Ovary (tissue), 3 donors: ENCODE measurements around the gene PALLD.

Experiments used
- POLR2A ChIP-seq: fragments of 450-650 bp; IDR thresholded peaks from one replicate; pipeline ENCODE4 v1.6.1; 2017; ENCODE audit warnings: antibody characterized with exemption, mild to moderate bottlenecking, moderate library complexity
- TF ChIP-seq, protein P1 (sequence below), 3 donors: fragments of 450-650 bp in 2 of 3; fragments of 200-600 bp in 1 of 3; IDR thresholded peaks; one replicate each; pipeline versions ENCODE4 v1.5.1 to v1.8.0; 2016 to 2022; ENCODE audit warnings: antibody characterized with exemption in 3 of 3, mild to moderate bottlenecking in 1 of 3
- donor health status: DM: no; HTN: no; CAD: no.

DNA sequence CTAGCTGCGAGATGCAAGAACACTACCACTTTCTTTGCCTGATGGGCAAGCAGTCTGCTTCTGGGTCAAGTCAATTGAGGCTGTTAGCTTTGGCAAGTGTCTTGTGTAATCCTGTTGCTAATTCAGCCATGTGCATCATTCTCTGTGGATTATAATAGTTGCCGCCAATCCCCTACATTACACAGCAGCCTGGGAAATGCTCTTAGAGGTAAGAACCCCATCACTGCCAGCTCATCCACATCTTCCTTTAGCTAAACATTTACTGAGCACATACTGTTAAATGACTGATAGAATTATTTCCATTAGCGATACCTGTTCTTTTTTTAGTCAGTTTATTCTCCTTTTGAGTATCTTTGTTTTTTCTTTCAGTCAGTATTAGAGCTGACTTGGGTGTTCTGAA, 397.0 kb downstream of the PALLD start:
- TF ChIP-seq, protein P1, sequence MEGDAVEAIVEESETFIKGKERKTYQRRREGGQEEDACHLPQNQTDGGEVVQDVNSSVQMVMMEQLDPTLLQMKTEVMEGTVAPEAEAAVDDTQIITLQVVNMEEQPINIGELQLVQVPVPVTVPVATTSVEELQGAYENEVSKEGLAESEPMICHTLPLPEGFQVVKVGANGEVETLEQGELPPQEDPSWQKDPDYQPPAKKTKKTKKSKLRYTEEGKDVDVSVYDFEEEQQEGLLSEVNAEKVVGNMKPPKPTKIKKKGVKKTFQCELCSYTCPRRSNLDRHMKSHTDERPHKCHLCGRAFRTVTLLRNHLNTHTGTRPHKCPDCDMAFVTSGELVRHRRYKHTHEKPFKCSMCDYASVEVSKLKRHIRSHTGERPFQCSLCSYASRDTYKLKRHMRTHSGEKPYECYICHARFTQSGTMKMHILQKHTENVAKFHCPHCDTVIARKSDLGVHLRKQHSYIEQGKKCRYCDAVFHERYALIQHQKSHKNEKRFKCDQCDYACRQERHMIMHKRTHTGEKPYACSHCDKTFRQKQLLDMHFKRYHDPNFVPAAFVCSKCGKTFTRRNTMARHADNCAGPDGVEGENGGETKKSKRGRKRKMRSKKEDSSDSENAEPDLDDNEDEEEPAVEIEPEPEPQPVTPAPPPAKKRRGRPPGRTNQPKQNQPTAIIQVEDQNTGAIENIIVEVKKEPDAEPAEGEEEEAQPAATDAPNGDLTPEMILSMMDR (IDR thresholded peaks at IDR 0.05): no peak
- TF ChIP-seq POLR2A: no peak
